Measurements from ENCODE around the gene GPATCH3. TPM values are rescaled to one million over a fixed set of nuclear protein-coding genes. Genes with fewer than 3 reads are reported as not detected.
"Not testable (repeated sequence)": the region's sequence is repeated elsewhere in the genome, so short reads cannot be mapped to it uniquely, and the experiment has no call there.

GPATCH3 gene
- total RNA-seq, 1 donor from 2014 or later, result 8.2 TPM

- DNase-seq (ENCODE audit: low read depth in 2 of 2), result peak; percentile 88 to 98
Observed at GRCh38 chr1:26864610-26865480, 35.4 kb downstream of the GPATCH3 start.

DNA sequence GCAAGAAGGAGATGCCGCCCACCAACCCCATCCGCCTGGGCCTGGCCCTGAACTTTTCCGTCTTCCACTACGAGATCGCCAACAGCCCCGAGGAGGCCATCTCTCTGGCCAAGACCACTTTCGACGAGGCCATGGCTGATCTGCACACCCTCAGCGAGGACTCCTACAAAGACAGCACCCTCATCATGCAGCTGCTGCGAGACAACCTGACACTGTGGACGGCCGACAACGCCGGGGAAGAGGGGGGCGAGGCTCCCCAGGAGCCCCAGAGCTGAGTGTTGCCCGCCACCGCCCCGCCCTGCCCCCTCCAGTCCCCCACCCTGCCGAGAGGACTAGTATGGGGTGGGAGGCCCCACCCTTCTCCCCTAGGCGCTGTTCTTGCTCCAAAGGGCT lies 36.6 kb downstream of the GPATCH3 start:
- no peak for DNase-seq (ENCODE audit: low read depth in 2 of 2)

DNA sequence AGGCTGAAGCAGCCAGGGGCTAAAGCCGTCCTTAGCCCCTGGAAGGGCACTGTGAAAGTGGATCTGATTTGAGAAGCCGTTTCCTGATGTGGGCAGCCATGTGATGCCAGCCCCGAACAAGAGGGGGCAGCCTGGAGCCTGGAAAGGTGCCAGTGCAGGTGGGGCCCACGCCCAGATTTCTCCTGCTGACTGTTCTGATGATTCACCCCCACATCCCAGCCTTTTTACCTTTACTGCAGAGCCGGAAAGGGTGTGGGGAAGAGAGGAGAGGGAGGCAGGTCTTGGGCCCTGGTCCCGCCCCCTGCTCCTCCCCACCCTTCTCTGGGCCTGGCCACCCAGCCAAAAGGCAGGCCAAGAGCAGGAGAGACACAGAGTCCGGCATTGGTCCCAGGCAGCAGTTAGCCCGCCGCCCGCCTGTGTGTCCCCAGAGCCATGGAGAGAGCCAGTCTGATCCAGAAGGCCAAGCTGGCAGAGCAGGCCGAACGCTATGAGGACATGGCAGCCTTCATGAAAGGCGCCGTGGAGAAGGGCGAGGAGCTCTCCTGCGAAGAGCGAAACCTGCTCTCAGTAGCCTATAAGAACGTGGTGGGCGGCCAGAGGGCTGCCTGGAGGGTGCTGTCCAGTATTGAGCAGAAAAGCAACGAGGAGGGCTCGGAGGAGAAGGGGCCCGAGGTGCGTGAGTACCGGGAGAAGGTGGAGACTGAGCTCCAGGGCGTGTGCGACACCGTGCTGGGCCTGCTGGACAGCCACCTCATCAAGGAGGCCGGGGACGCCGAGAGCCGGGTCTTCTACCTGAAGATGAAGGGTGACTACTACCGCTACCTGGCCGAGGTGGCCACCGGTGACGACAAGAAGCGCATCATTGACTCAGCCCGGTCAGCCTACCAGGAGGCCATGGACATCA lies 37.2 kb downstream of the GPATCH3 start, which contains the start of gene SFN:
TSS of gene SFN (plus strand) at position 369 of the 904 bp plus-strand sequence. CDS start at position 433, 64 bp downstream.
- peak in 1 of 2 donors; percentile 29 for DNase-seq (ENCODE audit: low read depth in 2 of 2)

GRCh38 chr1:26861889-26862378 lies 38.3 kb downstream of the GPATCH3 start:
- no peak for DNase-seq (ENCODE audit: low read depth in 2 of 2)

GRCh38 chr1:26861286-26861701 lies 39.0 kb downstream of the GPATCH3 start:
- DNase-seq (ENCODE audit: low read depth in 2 of 2), result no peak

DNA sequence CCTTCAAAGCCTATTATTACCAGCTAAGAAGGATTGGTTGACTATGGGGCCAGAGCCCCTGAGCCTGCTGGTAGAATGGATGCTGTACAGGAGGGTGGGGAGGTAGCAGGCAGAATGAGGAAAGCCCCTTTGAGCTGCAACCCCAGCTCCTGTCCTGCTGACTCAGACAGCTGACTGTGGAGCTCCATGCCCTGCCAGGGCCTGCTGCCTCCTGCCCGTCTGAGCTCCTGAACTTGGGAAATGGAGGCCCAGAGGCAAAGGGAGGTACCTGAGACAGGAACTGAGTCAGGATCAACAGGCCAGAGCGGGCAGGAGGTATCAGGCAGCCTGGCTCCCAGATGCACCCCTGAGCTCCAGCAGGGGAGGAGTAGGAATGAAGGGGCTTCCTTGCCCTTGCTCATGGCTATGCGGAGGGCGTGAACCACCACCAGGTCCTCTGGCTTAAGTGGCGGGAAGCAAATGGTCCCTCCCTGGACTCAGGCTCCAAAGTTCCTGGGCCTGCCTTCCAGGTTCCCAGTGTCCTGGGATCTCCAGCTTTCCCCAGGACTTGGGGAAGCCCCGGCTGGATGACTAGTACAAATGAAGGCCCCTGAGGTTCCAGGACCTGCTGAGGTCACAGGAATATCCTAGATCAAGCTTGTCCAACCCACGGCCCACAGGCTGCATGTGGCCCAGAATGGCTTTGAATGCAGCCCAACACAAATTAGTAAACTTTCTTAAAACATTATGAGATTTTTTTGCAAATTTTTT lies 41.2 kb downstream of the GPATCH3 start:
- no peak for DNase-seq (ENCODE audit: low read depth in 2 of 2)

GRCh38 chr1:26858160-26858559 lies 42.1 kb downstream of the GPATCH3 start:
- DNase-seq (ENCODE audit: low read depth in 2 of 2), result no peak

GRCh38 chr1:26857473-26858060 lies 42.7 kb downstream of the GPATCH3 start:
- DNase-seq (ENCODE audit: low read depth in 2 of 2), result no peak

DNA sequence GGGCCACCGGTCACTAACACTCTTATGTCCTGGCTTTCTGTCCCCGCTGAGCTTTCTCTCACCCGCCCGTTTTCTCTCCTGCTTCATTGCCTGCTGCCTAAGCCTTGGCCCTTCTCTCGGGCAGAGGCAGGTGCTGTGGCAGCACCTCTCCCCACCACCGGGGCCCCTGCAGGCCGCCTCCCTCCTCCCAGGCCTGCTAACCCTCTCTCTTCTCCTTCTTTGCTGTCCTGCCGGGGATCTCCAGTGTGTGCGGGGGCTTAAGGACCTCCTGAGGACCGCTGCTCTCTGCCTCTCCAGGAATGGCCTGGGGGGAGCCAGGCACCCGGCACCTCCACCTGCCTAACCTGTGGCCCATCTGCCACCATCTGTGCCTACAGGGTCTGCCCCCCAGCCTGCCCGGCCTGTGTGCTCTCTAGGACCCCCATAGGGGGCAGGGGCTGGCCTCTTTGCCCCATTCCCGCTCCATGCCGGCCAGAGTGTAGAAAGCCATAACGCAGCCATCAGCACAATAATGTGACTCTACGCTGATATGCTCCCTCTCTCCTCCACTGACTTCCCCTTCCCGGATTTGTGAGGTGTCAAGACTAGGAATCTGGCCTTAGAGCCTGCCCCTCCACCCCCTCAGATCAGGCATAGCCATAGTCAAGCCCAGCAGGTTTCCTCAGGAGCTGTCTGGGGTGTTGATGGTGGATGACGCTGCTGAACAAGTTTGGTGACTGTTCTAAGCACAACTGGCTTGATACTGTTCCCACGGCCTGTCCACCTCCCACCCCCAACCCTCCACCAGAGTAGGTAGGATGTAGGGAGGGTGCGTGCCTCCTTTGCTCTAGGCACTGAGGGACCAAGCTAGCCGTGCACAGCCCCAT lies 43.4 kb downstream of the GPATCH3 start:
- DNase-seq (ENCODE audit: low read depth in 2 of 2), result no peak

GRCh38 chr1:26856181-26856580 lies 44.1 kb downstream of the GPATCH3 start:
- no peak for DNase-seq (ENCODE audit: low read depth in 2 of 2)

DNA sequence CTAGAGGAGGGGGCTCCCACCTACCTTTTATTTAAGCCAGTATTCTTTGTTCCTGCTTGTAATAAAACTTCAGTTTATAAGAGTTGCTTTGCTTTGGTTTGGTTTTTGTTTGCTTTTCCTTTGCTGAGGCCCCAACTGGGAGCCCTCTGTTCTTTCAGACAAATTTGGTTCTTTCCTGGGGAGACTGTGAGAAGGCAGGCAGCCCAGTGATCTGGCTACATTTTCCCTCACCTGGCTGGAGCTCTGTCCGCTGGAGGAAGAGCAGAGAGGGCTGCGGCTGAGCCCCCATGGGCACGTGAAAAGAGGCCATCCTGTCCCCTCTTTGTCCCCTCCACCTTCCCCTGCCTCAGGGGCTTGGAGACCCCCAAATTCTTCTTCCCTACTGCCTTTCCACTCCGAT lies 44.6 kb downstream of the GPATCH3 start:
- no peak for DNase-seq (ENCODE audit: low read depth in 2 of 2)

DNA sequence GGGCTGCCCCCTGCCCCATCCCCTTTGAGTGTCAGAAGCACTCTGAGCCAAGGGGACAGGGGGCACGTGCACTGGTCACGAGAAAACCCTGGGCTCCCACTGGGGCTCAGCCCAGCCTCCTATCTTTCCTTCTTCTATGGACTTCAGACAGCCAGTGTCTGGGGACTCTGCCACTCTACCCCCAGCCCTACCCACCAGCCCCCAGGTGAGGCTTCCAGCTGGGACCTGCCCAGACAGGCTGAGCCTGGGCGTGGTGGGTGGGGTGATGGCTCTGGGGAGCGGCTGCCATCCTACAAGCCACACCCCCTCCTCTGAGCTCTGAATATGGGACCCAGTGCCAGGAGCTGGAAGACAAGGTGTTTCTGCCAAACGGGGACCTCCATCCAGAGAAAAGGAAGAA lies 45.4 kb downstream of the GPATCH3 start:
- DNase-seq (ENCODE audit: low read depth in 2 of 2), result no peak

- DNase-seq (ENCODE audit: low read depth in 2 of 2), result no peak
Observed at GRCh38 chr1:26853600-26853999, 46.7 kb downstream of the GPATCH3 start.

DNA sequence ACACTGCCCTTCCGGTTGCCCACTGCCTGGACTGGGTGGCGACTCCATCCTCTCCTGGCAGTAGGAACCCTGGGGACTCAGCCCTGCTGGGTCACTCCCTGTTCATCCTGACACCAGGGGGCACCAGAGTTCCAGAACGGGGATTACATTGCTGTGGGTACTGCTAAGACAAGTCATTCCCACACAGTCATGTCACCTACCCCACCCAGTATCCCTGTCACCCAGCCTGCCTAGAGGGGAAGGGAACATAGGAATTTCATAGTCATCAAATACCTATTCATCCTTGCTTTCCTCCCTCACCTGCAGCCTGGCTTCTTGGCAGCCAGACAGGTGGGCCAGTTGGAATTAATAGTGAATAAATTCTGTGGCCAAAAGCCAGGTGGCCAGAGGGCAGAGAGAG lies 47.1 kb downstream of the GPATCH3 start:
- DNase-seq (ENCODE audit: low read depth in 2 of 2), result peak; percentile 64 to 82

DNA sequence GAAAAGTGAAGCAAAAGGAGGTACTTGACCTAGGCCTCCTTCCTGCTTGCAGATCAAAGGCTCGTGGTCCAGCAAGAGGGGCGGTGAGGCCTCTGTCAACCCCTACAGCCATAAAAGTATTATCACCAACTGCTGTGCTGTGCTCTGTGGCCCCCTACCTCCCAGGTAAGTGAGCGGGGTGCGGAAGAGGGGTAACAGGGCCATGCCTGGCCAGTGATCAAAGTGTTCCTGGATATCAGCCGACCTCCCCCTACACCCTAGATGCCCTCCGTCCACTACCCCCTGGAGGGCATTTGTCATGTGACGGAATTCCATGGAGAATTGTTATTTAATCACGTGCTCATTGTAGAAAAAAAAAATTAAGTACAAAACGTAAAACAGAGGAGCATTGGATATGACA lies 47.6 kb downstream of the GPATCH3 start:
- DNase-seq (ENCODE audit: low read depth in 2 of 2), result no peak

- no peak for DNase-seq (ENCODE audit: low read depth in 2 of 2)
Observed at GRCh38 chr1:26851106-26851684, 49.1 kb downstream of the GPATCH3 start.

- DNase-seq (ENCODE audit: low read depth in 2 of 2), result peak in 1 of 2 donors; percentile 69
Observed at GRCh38 chr1:26848941-26849774, 51.1 kb downstream of the GPATCH3 start.

DNA sequence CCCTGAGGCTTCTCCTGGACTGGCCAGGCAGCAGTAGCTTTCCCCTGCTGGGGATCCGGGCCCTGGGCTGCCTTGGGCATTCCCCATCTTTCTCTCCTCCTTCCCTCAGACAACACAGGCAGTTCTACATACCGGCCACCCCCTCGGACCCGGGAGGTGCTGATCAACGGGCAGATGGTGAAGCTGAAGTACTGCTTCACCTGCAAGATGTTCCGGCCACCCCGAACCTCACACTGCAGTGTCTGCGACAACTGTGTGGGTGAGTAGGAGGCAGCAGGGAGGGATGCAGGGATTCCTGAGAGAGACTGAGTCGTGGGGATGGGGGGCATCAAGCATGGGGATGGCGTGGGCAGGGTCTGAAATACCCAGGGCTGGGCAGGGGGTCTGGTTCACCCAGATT lies 51.8 kb downstream of the GPATCH3 start:
- no peak for DNase-seq (ENCODE audit: low read depth in 2 of 2)

DNA sequence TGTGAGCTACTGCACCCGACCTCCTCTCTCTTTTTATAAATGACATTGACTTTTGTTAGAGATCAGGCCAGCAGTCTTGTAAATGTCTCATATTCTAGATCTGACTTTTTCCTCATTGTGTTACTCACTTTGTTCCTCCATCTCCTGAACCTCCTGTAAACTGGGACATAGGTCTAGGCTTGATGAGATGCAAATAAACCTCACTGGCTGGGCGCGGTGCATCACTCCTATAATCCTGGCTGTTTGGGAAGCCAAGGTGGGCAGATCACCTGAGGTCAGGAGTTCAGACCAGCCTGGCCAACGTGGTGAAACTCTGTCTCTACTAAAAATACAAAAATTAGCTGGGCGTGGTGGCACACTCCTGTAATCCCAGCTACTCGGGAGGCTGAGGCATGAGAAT lies 52.4 kb downstream of the GPATCH3 start:
- not testable (repeated sequence) for DNase-seq (ENCODE audit: low read depth in 2 of 2)

Data from dermis microvascular lymphatic vessel endothelial cell (primary cell).